Measurements from ENCODE around the gene TFF3.

Gene TFF3

DNA sequence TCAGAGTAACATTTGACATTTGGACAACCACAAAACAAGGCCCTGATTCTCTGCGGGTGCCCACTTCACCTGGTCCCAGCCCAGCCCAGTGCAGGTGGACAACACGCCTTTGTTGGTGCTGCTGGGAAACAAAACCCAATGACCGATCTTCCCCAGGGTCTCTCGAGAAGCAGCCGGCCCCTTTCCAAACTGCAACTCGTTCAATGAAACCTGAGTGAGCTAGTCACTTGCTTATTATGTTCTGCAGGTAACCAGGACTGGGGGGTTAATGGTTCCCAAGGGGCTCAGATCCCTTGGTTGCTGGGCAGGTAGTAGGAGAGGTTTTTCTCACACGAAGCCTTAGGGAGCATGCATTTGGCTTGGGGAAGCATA lies 53.4 kb downstream of the TFF3 start:
- no peaks in the 10 kb centered on the region for H3K9me3 ChIP-seq (ENCODE audit: insufficient read depth, low read depth, low read length)
- no peak overlapping the region for H3K9ac ChIP-seq (ENCODE audit: low read depth, low read length, poor library complexity, severe bottlenecking)
- H3K4me3 ChIP-seq (ENCODE audit: low read length, poor library complexity, severe bottlenecking) = no peak overlapping the region
- no peaks in the 10 kb centered on the region for H4K20me1 ChIP-seq (ENCODE audit: insufficient read depth, low read length, poor library complexity, severe bottlenecking)
- no peak overlapping the region for H3K4me2 ChIP-seq (ENCODE audit: low read depth, low read length, poor library complexity, severe bottlenecking)
- H3K9me2 ChIP-seq (replicated peaks; ENCODE audit: low read depth, low read length) = no peaks in the 10 kb centered on the region
- H3K36me3 ChIP-seq (ENCODE audit: insufficient read depth, low read length) = no peaks in the 10 kb centered on the region; the same call in 1 of the 2 replicates
- TF ChIP-seq, protein P1, sequence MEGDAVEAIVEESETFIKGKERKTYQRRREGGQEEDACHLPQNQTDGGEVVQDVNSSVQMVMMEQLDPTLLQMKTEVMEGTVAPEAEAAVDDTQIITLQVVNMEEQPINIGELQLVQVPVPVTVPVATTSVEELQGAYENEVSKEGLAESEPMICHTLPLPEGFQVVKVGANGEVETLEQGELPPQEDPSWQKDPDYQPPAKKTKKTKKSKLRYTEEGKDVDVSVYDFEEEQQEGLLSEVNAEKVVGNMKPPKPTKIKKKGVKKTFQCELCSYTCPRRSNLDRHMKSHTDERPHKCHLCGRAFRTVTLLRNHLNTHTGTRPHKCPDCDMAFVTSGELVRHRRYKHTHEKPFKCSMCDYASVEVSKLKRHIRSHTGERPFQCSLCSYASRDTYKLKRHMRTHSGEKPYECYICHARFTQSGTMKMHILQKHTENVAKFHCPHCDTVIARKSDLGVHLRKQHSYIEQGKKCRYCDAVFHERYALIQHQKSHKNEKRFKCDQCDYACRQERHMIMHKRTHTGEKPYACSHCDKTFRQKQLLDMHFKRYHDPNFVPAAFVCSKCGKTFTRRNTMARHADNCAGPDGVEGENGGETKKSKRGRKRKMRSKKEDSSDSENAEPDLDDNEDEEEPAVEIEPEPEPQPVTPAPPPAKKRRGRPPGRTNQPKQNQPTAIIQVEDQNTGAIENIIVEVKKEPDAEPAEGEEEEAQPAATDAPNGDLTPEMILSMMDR (conservative IDR thresholded peaks at IDR 0.05; ENCODE audit: low read length) = no peak
- TF ChIP-seq EZH2phosphoT487 (IDR thresholded peaks at IDR 0.05; ENCODE audit: borderline replicate concordance) = no peak
- H3K79me2 ChIP-seq (ENCODE audit: insufficient read depth, low read length) = peaks cover 75% of the 10 kb centered on the region
- no peaks in the 10 kb centered on the region for H3K27me3 ChIP-seq (ENCODE audit: insufficient read depth, low read length, poor library complexity, severe bottlenecking)
- H3F3A ChIP-seq (ENCODE audit: low read depth) = no peaks in the 10 kb centered on the region; the same call in 1 of the 2 replicates
- peaks cover 62% of the 10 kb centered on the region for H3K4me1 ChIP-seq (ENCODE audit: insufficient read depth, low read length, poor library complexity, severe bottlenecking)
- H2AFZ ChIP-seq (ENCODE audit: low read length) = no peak overlapping the region
